A673 (cell line): Measurements from ENCODE around the gene CPZ.

ENCODE experiments used
- CTCF ChIP-seq: fragments of 300-800, 200-600 bp; sonication (generic); conservative IDR thresholded peaks from 2 replicates; pipeline ENCODE4 v1.5.1; 2017; ENCODE audit warnings: low read depth, mild to moderate bottlenecking, antibody characterized with exemption, low read length, moderate library complexity, mixed read lengths
- EZH2 ChIP-seq: fragments of 200-600 bp; sonication (generic); IDR thresholded peaks from 2 replicates; pipeline ENCODE4 v1.6.1; 2017; ENCODE audit warnings: borderline replicate concordance, low read depth, mild to moderate bottlenecking, mixed read lengths, antibody characterized with exemption, low read length; ENCODE audit not compliant: poor library complexity, severe bottlenecking

- TF ChIP-seq EZH2 (no peak), CTCF (no peak)
These were observed 17.1 kb upstream of the CPZ start for GRCh38 chr4:8575457-8575856.
